GM21723 (cell line): ENCODE results near the gene PLSCR4.
A peak's percentile ranks its signal among the peaks of the same experiment; 100 is the strongest.

Source experiments
- ATAC-seq: cut with Tn5 transposase; IDR thresholded peaks from one replicate; pipeline ENCODE4 v1.9.1; 2021; ENCODE audit warnings: mild to moderate bottlenecking, moderate library complexity; ENCODE audit not compliant: unreplicated experiment

Gene PLSCR4

GRCh38 chr3:146196789-146197188, 54.1 kb downstream of the PLSCR4 start:
- ATAC-seq = no peak

DNA sequence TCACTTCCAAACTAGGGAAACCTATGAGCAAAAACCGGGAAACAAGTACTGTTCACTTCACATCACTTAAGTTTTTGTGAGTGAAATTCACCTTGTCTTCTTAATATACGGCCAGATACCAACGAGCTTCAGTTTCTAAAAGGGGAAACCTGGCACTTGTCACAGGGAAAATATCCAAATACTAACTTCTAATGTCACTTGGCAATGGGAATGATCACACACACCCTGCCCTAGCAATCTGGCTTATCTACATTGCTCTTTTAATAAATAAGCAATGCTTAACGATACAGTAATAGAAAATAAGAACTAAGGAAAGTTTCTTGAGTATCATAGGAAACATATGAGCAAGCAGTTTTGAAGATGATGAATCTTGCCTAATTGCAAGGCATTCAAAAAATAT, 55.3 kb downstream of the PLSCR4 start:
- no peak for ATAC-seq

- ATAC-seq = no peak
These were observed 55.9 kb downstream of the PLSCR4 start for GRCh38 chr3:146195030-146195429.

GRCh38 chr3:146191051-146191450, 59.9 kb downstream of the PLSCR4 start:
- no peak for ATAC-seq

GRCh38 chr3:146189519-146190173, 61.3 kb downstream of the PLSCR4 start:
- peak; percentile 98 for ATAC-seq

DNA sequence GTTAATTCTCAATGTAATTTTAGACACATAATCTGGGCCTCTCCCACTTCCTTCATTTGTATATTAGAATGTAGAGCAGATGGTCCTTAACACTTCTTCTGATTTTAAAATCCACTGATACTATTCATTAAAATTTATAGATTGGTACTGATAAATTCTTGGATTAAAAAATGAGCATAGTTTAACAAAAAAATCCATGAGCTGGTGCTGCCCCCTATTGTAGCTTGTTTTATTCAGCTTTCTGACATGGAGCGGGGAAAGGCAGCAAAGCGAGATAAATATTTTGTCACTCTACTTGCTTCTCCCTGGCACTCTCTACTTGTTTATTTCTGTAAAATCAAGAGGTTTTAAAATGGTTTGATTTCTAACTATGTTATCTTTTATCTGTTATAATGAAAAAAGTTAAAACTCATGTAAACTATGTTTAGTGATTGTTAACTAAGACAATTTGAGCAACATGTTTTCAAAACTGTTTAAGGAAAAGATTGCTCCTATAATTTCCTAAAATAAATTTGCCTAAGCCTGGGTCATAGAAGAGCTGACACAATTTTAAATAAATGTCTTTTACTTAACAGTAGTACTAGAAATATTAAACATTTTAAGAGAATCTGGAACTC, 63.5 kb downstream of the PLSCR4 start:
- ATAC-seq = no peak

DNA sequence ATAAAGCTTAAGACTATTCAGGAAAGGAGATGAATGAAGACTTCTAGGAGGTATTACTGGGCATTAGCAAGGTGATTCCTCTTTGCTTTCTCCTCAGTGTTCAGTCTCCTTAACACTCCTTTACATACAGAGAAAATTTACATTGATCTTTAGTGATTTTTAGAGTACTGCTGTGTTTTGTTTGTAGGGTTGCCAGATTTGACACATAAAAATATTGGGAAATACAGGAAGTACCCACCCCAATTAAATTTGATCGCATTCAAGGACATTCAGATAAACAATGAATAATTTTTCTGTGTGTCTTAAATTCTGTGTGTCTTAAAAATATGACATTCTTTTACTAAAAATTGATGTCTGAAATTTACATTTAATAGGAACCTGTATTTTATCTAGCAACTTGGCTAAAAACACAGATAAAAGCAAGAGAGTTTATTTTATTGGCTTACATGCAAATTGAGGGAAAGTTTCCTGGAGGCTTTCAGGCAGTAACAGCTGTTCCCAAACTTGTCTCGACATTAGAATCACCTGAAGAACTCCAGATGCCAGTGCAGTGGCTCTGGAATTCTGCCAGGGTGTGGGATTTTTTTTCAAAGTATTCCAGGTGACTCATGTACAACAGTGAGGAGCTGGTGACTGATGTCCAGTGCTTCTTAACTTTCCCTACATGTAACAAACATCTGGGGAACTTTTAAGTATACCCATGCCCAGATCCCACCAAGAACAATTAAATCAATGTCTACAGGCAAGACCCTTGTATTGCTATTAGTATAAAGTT, 66.5 kb downstream of the PLSCR4 start:
- no peak for ATAC-seq

DNA sequence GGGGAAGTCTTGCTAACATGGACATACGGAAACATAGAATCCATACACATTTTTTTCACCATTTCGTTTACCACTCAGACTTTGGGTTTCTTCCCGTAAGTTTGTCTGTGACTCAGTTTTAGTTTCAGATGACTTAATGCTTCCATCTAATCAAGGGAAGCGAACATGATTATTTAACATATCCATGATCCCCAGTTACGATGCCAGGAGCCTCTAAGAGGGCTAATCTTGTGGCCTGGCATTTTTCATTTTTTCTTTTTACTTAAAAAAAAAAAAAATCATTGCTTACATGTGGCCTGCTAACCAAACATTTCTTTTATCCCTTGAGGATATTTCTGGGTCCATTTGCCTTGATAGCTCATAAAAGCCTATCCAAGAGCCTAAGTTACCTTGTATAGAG, 69.7 kb downstream of the PLSCR4 start:
- no peak for ATAC-seq

- ATAC-seq = no peak
These were observed 70.5 kb downstream of the PLSCR4 start for GRCh38 chr3:146180376-146180775.

DNA sequence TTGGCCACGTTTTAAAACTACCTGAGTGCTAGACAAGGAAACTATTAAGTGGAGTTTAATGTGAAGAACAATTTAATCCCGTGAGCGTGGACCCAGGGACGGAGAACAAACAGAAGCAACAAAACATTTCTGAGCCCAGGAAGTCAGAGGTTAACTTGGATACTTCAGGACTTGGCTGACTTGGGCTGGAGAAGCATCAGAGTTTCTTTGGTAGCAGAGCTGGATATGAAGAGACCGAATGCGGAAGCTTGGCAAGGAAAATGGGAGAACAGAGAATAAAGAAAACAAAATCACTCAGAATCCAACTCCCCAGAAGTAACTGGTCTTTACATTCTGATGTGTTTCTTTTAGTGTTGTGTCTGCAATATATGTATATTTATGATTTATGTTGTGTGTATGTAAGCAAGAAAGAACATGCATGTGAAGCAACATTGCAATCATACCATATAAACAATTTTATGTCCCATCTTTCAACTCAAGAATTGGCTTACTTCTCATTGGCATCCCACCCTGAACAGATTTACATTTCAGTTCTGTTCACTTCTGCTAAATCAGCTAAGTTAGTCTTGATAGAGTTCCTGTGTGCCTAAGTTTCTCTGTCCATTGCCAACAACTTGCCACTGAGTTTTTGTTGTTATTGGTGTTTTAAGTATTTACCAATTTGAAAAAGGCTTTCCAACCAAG, 72.8 kb downstream of the PLSCR4 start:
- no peak for ATAC-seq

DNA sequence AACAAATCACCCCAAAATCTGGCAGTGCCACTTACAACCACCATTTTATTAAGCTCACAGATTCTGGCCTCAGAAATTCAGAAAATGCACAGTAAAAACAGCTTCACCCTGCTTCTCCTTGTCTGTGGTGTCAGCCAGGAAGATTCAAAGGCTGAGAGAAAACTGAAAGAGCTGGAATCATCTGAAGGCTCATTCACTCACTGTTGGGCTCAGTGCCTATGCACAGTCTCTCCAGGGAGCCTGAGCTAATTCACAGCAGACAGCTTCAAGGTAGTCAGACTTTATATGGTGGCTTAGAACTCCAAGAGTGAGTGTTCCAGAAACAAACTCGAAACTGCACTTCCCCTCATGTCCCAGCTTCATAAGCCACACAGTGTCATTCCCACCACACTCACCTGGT, 73.4 kb downstream of the PLSCR4 start:
- no peak for ATAC-seq

DNA sequence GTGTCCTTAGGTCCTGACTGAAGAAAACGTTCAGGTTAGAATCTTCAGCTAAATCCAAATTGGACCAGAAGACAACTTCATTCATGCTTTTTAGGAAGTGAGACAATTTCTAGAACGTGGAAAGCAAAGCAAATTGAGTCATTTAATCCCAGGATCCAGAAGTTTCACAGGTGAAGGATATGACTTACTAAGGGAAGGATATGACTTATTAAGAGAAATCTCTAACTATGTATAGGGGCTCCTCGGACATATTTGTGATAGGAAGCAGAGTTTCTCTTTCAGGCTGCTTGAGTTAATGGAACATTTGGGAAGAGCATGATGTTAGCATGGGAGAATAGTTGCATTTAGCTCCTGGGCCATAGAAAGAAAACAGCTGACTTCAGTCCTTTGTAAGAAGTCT, 73.8 kb downstream of the PLSCR4 start:
- no peak for ATAC-seq

- no peak for ATAC-seq
These were observed 78.3 kb downstream of the PLSCR4 start for GRCh38 chr3:146172586-146172985.

DNA sequence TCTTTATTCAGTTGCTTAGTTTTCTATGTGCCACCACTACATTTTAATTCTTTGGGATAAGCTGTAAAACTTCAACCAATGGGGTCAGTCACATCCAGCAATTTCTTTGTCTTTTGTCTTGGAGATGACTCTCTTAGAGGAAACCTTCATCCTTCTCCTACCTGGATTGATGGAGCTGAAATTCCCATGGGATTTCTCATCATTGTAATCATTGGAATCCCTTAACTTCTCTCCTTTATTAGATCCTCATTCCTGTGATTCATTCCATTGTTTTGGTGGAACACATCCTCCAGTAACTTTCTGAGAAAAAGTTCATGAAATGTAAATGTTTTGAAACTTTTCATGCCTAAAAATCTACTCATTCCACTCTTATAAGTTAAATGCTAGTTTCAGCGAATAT, 80.3 kb downstream of the PLSCR4 start:
- ATAC-seq = no peak

DNA sequence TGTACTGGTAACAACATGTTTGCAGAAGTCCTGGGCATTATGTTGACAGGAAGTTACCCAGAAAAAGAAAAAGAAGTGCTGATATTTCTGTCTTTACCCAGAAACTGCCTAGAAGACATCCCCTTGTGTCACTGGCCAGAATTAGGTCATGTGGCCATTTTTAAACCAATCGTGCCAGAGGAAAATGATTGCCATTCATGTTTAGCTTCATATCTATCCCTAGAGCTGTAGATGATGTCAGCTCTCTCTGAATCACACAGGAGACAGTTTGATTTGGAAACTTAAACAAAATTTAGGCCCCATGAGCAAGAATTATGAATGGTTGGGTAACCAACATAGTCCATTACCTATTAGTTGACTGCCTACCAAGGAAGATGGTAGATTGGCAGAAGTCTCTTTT, 81.0 kb downstream of the PLSCR4 start:
- no peak for ATAC-seq

- ATAC-seq = no peak
These were observed 84.1 kb downstream of the PLSCR4 start for GRCh38 chr3:146166826-146167225.

- no peak for ATAC-seq
These were observed 84.5 kb downstream of the PLSCR4 start for GRCh38 chr3:146166415-146166821.

DNA sequence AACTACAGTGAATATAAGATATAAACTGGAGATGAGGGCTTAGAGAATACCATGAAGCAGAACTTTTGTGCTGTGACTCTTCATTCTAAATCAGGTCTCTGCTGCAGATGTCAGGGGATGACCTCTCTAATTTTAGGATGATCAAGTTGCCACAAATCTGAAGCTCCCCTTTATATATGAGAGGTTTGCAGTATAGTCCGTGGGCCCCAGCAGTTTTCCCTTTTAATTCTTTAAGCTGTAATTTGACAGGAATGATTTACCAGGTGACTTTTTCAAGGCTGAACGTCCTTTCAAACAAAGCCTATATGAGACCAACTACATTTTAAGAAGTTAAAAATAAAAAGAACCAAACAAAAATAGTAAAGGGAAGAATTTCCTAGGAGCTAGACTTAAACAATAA, 85.0 kb downstream of the PLSCR4 start:
- ATAC-seq = no peak

GRCh38 chr3:146164971-146165769, 85.7 kb downstream of the PLSCR4 start:
- no peak for ATAC-seq

DNA sequence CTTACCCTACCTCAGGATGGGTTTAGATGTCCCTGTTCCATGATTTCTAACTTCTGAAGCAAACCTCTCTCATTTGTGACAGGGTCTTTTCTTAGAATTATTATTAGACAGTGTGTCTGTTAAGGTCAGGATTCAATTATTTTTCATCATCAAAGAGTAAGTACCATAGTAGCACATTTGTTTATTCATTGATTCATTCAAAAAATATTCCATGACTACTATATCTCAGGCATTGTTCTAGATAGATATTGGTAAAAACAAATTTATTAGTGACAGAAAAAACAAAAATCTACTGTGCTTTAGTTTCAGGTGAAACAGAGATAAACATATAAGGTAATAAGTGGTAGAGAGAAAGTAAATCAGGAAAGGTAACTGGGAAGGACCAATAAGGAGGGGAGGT, 86.4 kb downstream of the PLSCR4 start:
- no peak for ATAC-seq

GRCh38 chr3:146164071-146164470, 86.8 kb downstream of the PLSCR4 start:
- no peak for ATAC-seq
